Panc1 (cell line): ENCODE data around the gene PORCN. TPM values are rescaled to one million over a fixed set of nuclear protein-coding genes. Genes with fewer than 3 reads are reported as not detected.

Experiments
- ATAC-seq: fragments of 200-7000 bp; cut with Tn5 transposase; 2 replicates; pipeline ENCODE4 v1.9.1; 2020; ENCODE audit warnings: mild to moderate bottlenecking, moderate library complexity
- BruUV-seq: library from RNA; stranded (reverse); fragments of 400-500 nt; replicated peaks from 2 replicates; lab custom pipeline; 2021; lab: Mats Ljungman, UMichigan
- CTCF ChIA-PET: fragments of 300-600 bp; sonication (Branson Sonifier 250); formaldehyde crosslinking; loops from one replicate; lab custom pipeline; 2022; ENCODE audit warnings: antibody characterized with exemption; lab: Charles Lee
- POLR2A ChIA-PET: fragments of 300-600 bp; sonication (Branson Sonifier 250); formaldehyde crosslinking; loops from one replicate; lab custom pipeline; 2022; ENCODE audit warnings: antibody characterized with exemption; lab: Charles Lee
- DNase-seq: peaks from one replicate; pipeline ENCODE4 v3.0.0-alpha.2; 2010; ENCODE audit warnings: low read depth, low spot score
- H3K27ac ChIP-seq: 2 replicates; pipeline ENCODE4 v1.5.1; 2011; ENCODE audit warnings: mild to moderate bottlenecking, low read length, inconsistent platforms
- H3K27me3 ChIP-seq: fragments of 200-500 bp; sonication (Bioruptor generic); 2 replicates; pipeline ENCODE4 v1.6.0; 2014; ENCODE audit warnings: low read length, inconsistent platforms; ENCODE audit not compliant: control insufficient read depth, insufficient read depth
- H3K36me3 ChIP-seq: fragments of 200-500 bp; sonication (Bioruptor generic); 2 replicates; pipeline ENCODE4 v1.5.1; 2014; ENCODE audit warnings: inconsistent platforms, mild to moderate bottlenecking, low read length, moderate library complexity; ENCODE audit not compliant: control insufficient read depth, insufficient read depth
- H3K4me1 ChIP-seq: 2 replicates; pipeline ENCODE4 v1.5.1; 2011; ENCODE audit warnings: inconsistent platforms, mild to moderate bottlenecking, low read length, moderate library complexity; ENCODE audit not compliant: control insufficient read depth, insufficient read depth
- H3K4me3 ChIP-seq, 2 experiments: 2 replicates each; pipeline ENCODE4 v1.5.1; 2011 to 2012; ENCODE audit warnings: low read depth in 2 of 2, low read length in 2 of 2, mild to moderate bottlenecking in 2 of 2, inconsistent platforms in 1 of 2, moderate library complexity in 1 of 2
- H3K9me3 ChIP-seq: fragments of 200-500 bp; sonication (Bioruptor generic); 2 replicates; pipeline ENCODE4 v1.5.1; 2014; ENCODE audit warnings: low read depth, mild to moderate bottlenecking, inconsistent platforms, low read length, moderate library complexity; ENCODE audit not compliant: control insufficient read depth, insufficient read depth
- CTCF ChIP-seq: fragments of 450-650 bp; IDR thresholded peaks from 2 replicates; pipeline ENCODE4 v1.5.1; 2017; ENCODE audit warnings: mild to moderate bottlenecking
- POLR2AphosphoS5 ChIP-seq: IDR thresholded peaks from 2 replicates; pipeline ENCODE4 v1.6.1; 2012; ENCODE audit warnings: mild to moderate bottlenecking, low read depth, low read length, moderate library complexity
- REST ChIP-seq, 2 experiments: IDR thresholded peaks; 2 replicates each; pipeline ENCODE4 v1.6.1; 2011 to 2012; ENCODE audit warnings: low read depth in 2 of 2, control low read depth in 1 of 2, low read length in 1 of 2, mild to moderate bottlenecking in 1 of 2, moderate library complexity in 1 of 2; ENCODE audit not compliant: insufficient read depth in 1 of 2
- SIN3A ChIP-seq: IDR thresholded peaks from 2 replicates; pipeline ENCODE4 v1.6.1; 2012; ENCODE audit warnings: low read depth, mild to moderate bottlenecking, low read length, moderate library complexity, borderline replicate concordance; ENCODE audit not compliant: insufficient read depth
- TCF7L2 ChIP-seq: IDR thresholded peaks from 2 replicates; pipeline ENCODE4 v1.6.1; 2011; ENCODE audit warnings: mild to moderate bottlenecking, low read depth, low read length, inconsistent platforms
- in situ Hi-C: cut with HindIII; loops from 2 replicates; pipeline ENCODE4 v1.10.0; 2016; ENCODE audit warnings: low sequenced_read_pairs, low pct_unique_long_range_greater_than_20kb
- intact Hi-C: fragments of 100-400 bp; cut with micrococcal nuclease; formaldehyde crosslinking; loops from one replicate; pipeline ENCODE4 v1.10.0; 2022; ENCODE audit not compliant: unreplicated experiment
- total RNA-seq: library from RNA; stranded (reverse); gene quantifications from one replicate; pipeline ENCODE4 v1.2.1, GENCODE V29; 2021; ENCODE audit not compliant: unreplicated experiment

Gene PORCN
- total RNA-seq, 1 experiment from 2014 or later, result 8.6 TPM

GRCh38 chrX:48470833-48471118, 38.0 kb upstream of the PORCN start:
- CTCF ChIA-PET, result no interaction called here
- ATAC-seq, result no peak
- TF ChIP-seq CTCF (no peak), TCF7L2 (no peak), POLR2AphosphoS5 (no peak), SIN3A (no peak), REST (IDR thresholded peaks at IDR 0.05; ENCODE audit: insufficient read depth in 1 of 2, low read depth in 2 of 2, low read length in 1 of 2) (no peak)
- Histone ChIP-seq H3K27ac (no peak overlapping the region), H3K4me1 (no peaks in the 10 kb centered on the region), H3K4me3 (no peak overlapping the region), H3K27me3 (no peaks in the 10 kb centered on the region), H3K36me3 (no peaks in the 10 kb centered on the region), H3K9me3 (no peaks in the 10 kb centered on the region)
- POLR2A ChIA-PET, result no interaction called here
- DNase-seq, result no peak
- no TSS peak for BruUV-seq
- intact Hi-C loops (no loop called here), in situ Hi-C loops (no loop called here)

GRCh38 chrX:48471504-48471903, 37.3 kb upstream of the PORCN start:
- intact Hi-C loops, result no loop called here
- TF ChIP-seq POLR2AphosphoS5 (no peak), CTCF (no peak), TCF7L2 (no peak), SIN3A (no peak), REST (IDR thresholded peaks at IDR 0.05; ENCODE audit: insufficient read depth in 1 of 2, low read depth in 2 of 2, low read length in 1 of 2) (no peak)
- Histone ChIP-seq H3K4me3 (no peak overlapping the region), H3K4me1 (no peaks in the 10 kb centered on the region), H3K27ac (no peak overlapping the region), H3K36me3 (no peaks in the 10 kb centered on the region), H3K9me3 (no peaks in the 10 kb centered on the region), H3K27me3 (no peaks in the 10 kb centered on the region)
- ChIA-PET CTCF (no interaction called here), POLR2A (no interaction called here)
- no peak for DNase-seq
- in situ Hi-C loops, result no loop called here
- BruUV-seq, result no TSS peak
- no peak for ATAC-seq
